Measurements from ENCODE around the gene TFF2. TPM values are rescaled to one million over a fixed set of nuclear protein-coding genes. Genes with fewer than 3 reads are reported as not detected.

The TFF2 gene
- total RNA-seq, 1 donor = not detected

- Histone ChIP-seq H3K9me3 (ENCODE audit: low read depth, low read length) (no peaks in the 10 kb centered on the region), H3K27me3 (ENCODE audit: insufficient read depth, low read length) (no peaks in the 10 kb centered on the region), H3K4me1 (ENCODE audit: insufficient read depth, low read length) (peaks cover 19% of the 10 kb centered on the region), H3K4me3 (ENCODE audit: low read length) (no peak overlapping the region)
These were observed 36.0 kb downstream of the TFF2 start for GRCh38 chr21:42314616-42315295.

- peaks cover 19% of the 10 kb centered on the region for H3K4me1 ChIP-seq (ENCODE audit: insufficient read depth, low read length)
These were observed 37.3 kb downstream of the TFF2 start for GRCh38 chr21:42313501-42313969.

GRCh38 chr21:42312626-42313104 lies 38.1 kb downstream of the TFF2 start:
- Histone ChIP-seq H3K4me3 (ENCODE audit: low read length) (no peak overlapping the region), H3K4me1 (ENCODE audit: insufficient read depth, low read length) (peaks cover 24% of the 10 kb centered on the region)

More at GRCh38 chr21:42313501-42313969, 37.3 kb downstream of the TFF2 start:
- no peak overlapping the region for H3K4me3 ChIP-seq (ENCODE audit: low read length)
- H3K9me3 ChIP-seq (ENCODE audit: low read depth, low read length) = no peaks in the 10 kb centered on the region
- no peaks in the 10 kb centered on the region for H3K27me3 ChIP-seq (ENCODE audit: insufficient read depth, low read length)

GRCh38 chr21:42311816-42312625 lies 38.8 kb downstream of the TFF2 start:
- Histone ChIP-seq H3K27me3 (ENCODE audit: insufficient read depth, low read length) (no peaks in the 10 kb centered on the region), H3K4me1 (ENCODE audit: insufficient read depth, low read length) (peaks cover 24% of the 10 kb centered on the region), H3K9me3 (ENCODE audit: low read depth, low read length) (no peaks in the 10 kb centered on the region), H3K4me3 (ENCODE audit: low read length) (no peak overlapping the region)

More at GRCh38 chr21:42312626-42313104, 38.1 kb downstream of the TFF2 start:
- Histone ChIP-seq H3K9me3 (ENCODE audit: low read depth, low read length) (no peaks in the 10 kb centered on the region), H3K27me3 (ENCODE audit: insufficient read depth, low read length) (no peaks in the 10 kb centered on the region)

GRCh38 chr21:42311160-42311559 lies 39.6 kb downstream of the TFF2 start:
- Histone ChIP-seq H3K9me3 (ENCODE audit: low read depth, low read length) (no peaks in the 10 kb centered on the region), H3K27me3 (ENCODE audit: insufficient read depth, low read length) (no peaks in the 10 kb centered on the region), H3K4me1 (ENCODE audit: insufficient read depth, low read length) (peaks cover 28% of the 10 kb centered on the region), H3K4me3 (ENCODE audit: low read length) (no peak overlapping the region)

- no peaks in the 10 kb centered on the region for H3K9me3 ChIP-seq (ENCODE audit: low read depth, low read length)
- no peak overlapping the region for H3K4me3 ChIP-seq (ENCODE audit: low read length)
- H3K27me3 ChIP-seq (ENCODE audit: insufficient read depth, low read length) = no peaks in the 10 kb centered on the region
- H3K4me1 ChIP-seq (ENCODE audit: insufficient read depth, low read length) = peaks cover 28% of the 10 kb centered on the region
These were observed 40.3 kb downstream of the TFF2 start for GRCh38 chr21:42310411-42311001.

- H3K9me3 ChIP-seq (ENCODE audit: low read depth, low read length) = no peaks in the 10 kb centered on the region
- no peaks in the 10 kb centered on the region for H3K27me3 ChIP-seq (ENCODE audit: insufficient read depth, low read length)
- peaks cover 28% of the 10 kb centered on the region for H3K4me1 ChIP-seq (ENCODE audit: insufficient read depth, low read length)
- H3K4me3 ChIP-seq (ENCODE audit: low read length) = no peak overlapping the region
These were observed 41.0 kb downstream of the TFF2 start for GRCh38 chr21:42309753-42310213.

GRCh38 chr21:42308914-42309752 lies 41.7 kb downstream of the TFF2 start:
- H3K4me3 ChIP-seq (ENCODE audit: low read length) = no peak overlapping the region
- peaks cover 28% of the 10 kb centered on the region for H3K4me1 ChIP-seq (ENCODE audit: insufficient read depth, low read length)
- H3K9me3 ChIP-seq (ENCODE audit: low read depth, low read length) = no peaks in the 10 kb centered on the region
- no peaks in the 10 kb centered on the region for H3K27me3 ChIP-seq (ENCODE audit: insufficient read depth, low read length)

- no peak overlapping the region for H3K4me3 ChIP-seq (ENCODE audit: low read length)
- H3K9me3 ChIP-seq (ENCODE audit: low read depth, low read length) = no peaks in the 10 kb centered on the region
- peaks cover 28% of the 10 kb centered on the region for H3K4me1 ChIP-seq (ENCODE audit: insufficient read depth, low read length)
- no peaks in the 10 kb centered on the region for H3K27me3 ChIP-seq (ENCODE audit: insufficient read depth, low read length)
These were observed 42.5 kb downstream of the TFF2 start for GRCh38 chr21:42308161-42308913.

GRCh38 chr21:42307106-42307505 lies 43.7 kb downstream of the TFF2 start:
- H3K27me3 ChIP-seq (ENCODE audit: insufficient read depth, low read length) = no peaks in the 10 kb centered on the region
- peaks cover 28% of the 10 kb centered on the region for H3K4me1 ChIP-seq (ENCODE audit: insufficient read depth, low read length)
- H3K9me3 ChIP-seq (ENCODE audit: low read depth, low read length) = no peaks in the 10 kb centered on the region
- no peak overlapping the region for H3K4me3 ChIP-seq (ENCODE audit: low read length)

- Histone ChIP-seq H3K4me1 (ENCODE audit: insufficient read depth, low read length) (peaks cover 32% of the 10 kb centered on the region), H3K27me3 (ENCODE audit: insufficient read depth, low read length) (no peaks in the 10 kb centered on the region), H3K4me3 (ENCODE audit: low read length) (no peak overlapping the region), H3K9me3 (ENCODE audit: low read depth, low read length) (no peaks in the 10 kb centered on the region)
These were observed 44.3 kb downstream of the TFF2 start for GRCh38 chr21:42306366-42307035.

GRCh38 chr21:42305707-42306147 lies 45.1 kb downstream of the TFF2 start:
- no peak overlapping the region for H3K4me3 ChIP-seq (ENCODE audit: low read length)
- no peaks in the 10 kb centered on the region for H3K27me3 ChIP-seq (ENCODE audit: insufficient read depth, low read length)
- no peaks in the 10 kb centered on the region for H3K9me3 ChIP-seq (ENCODE audit: low read depth, low read length)
- H3K4me1 ChIP-seq (ENCODE audit: insufficient read depth, low read length) = peaks cover 32% of the 10 kb centered on the region
